GM12872 (cell line): ENCODE results near the gene NAA80.

Experiments
- TF ChIP-seq, protein P1 (sequence below): IDR thresholded peaks from 3 replicates; pipeline ENCODE4 v1.5.1; 2011; ENCODE audit warnings: low read depth, mild to moderate bottlenecking, low read length, moderate library complexity; ENCODE audit not compliant: insufficient read depth

NAA80 gene

DNA sequence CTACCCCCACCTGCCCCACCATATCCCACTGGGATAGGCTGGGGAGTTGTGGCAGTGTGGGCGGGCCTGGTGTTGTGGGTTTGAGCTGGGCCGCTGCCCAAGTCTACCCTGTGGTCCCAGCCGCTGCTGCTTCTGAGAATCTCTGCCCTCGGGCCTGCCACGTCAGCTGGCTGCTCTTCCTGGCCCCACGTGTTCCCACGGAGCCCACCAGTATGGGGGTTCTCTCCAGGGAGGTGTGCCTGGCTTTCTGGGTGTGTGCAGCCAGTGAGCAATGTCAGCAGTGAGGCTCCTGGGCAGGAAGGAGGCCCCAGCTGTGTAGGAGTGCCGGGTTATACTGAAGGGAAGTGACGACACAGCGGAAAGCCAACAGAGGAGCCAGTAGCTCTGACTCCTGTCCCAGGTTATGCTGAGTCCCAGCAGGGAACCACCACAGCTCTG lies 52.7 kb downstream of the NAA80 start:
- TF ChIP-seq, protein P1, sequence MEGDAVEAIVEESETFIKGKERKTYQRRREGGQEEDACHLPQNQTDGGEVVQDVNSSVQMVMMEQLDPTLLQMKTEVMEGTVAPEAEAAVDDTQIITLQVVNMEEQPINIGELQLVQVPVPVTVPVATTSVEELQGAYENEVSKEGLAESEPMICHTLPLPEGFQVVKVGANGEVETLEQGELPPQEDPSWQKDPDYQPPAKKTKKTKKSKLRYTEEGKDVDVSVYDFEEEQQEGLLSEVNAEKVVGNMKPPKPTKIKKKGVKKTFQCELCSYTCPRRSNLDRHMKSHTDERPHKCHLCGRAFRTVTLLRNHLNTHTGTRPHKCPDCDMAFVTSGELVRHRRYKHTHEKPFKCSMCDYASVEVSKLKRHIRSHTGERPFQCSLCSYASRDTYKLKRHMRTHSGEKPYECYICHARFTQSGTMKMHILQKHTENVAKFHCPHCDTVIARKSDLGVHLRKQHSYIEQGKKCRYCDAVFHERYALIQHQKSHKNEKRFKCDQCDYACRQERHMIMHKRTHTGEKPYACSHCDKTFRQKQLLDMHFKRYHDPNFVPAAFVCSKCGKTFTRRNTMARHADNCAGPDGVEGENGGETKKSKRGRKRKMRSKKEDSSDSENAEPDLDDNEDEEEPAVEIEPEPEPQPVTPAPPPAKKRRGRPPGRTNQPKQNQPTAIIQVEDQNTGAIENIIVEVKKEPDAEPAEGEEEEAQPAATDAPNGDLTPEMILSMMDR = no peak
